Body of pancreas (tissue), 4 donors: Measurements from ENCODE around the gene VWA5B1. TPM values are rescaled to one million over a fixed set of nuclear protein-coding genes. Genes with fewer than 3 reads are reported as not detected.

Source experiments
- ATAC-seq: fragments of 150-250 bp; one replicate; pipeline ENCODE4 v1.9.1; 2016
- DNase-seq, 4 donors: peaks; one replicate each; pipeline ENCODE4 v3.0.0-alpha.2; 2019
- H3K27ac ChIP-seq, 4 donors: fragments of 200-600 bp; sonication (generic); 1 replicate in 3 of 4; 2 replicates in 1 of 4; pipeline versions ENCODE4 v1.5.1 to v1.6.1; 2016 to 2019; ENCODE audit warnings: mild to moderate bottlenecking in 1 of 4, mixed read lengths in 1 of 4, moderate library complexity in 1 of 4
- H3K27me3 ChIP-seq, 2 donors: fragments of 200-600 bp; sonication (generic); one replicate each; pipeline ENCODE4 v1.6.0; 2016; ENCODE audit warnings: mild to moderate bottlenecking in 1 of 2
- H3K36me3 ChIP-seq, 2 donors: fragments of 200-600 bp; sonication (generic); replicated peaks in 1 of 2; 2 replicates each; pipeline ENCODE4 v1.5.1; 2016; ENCODE audit warnings: low read depth in 2 of 2; ENCODE audit not compliant: insufficient read depth in 1 of 2
- H3K4me1 ChIP-seq: fragments of 200-600 bp; sonication (generic); one replicate; pipeline ENCODE4 v1.6.0; 2016
- H3K4me3 ChIP-seq, 2 donors: fragments of 200-600 bp; sonication (generic); 1 replicate in 1 of 2; 2 replicates in 1 of 2; pipeline ENCODE4 v1.5.1; 2016 to 2019
- H3K9me3 ChIP-seq, 3 donors: fragments of 200-600 bp; sonication (generic); 1 replicate in 2 of 3; 2 replicates in 1 of 3; pipeline ENCODE4 v1.5.1; 2016
- POLR2A ChIP-seq, 3 donors: fragments of 450-650 bp; IDR thresholded peaks; one replicate each; pipeline ENCODE4 v1.6.1; 2016; ENCODE audit warnings: antibody characterized with exemption in 3 of 3, mild to moderate bottlenecking in 2 of 3
- WGBS, 2 donors: methylation state at CpG; one replicate each; pipeline ENCODE4 v1.1.5; 2017; 5-methylcytosine and 5-hydroxymethylcytosine counted together
- intact Hi-C: fragments of 100-400 bp; cut with DNase I; formaldehyde crosslinking; loops from one replicate; pipeline ENCODE4 v1.15.1; 2023
- total RNA-seq, 2 donors: library from RNA; depleted of rRNA; stranded (reverse); fragments of >200 nt; gene quantifications; one replicate each; pipeline ENCODE4 v1.1.0, GENCODE V29; 2016
- TF ChIP-seq, protein P1 (sequence below), 7 experiments: fragments of 450-650 bp in 4 of 7; fragments of 200-600 bp in 3 of 7; sonication (generic) in 3 of 7; IDR thresholded peaks; one replicate each; pipeline ENCODE4 v1.5.1; 2016 to 2019; ENCODE audit warnings: antibody characterized with exemption in 7 of 7

VWA5B1 gene
- total RNA-seq, 2 donors from 2014 or later: not detected

DNA sequence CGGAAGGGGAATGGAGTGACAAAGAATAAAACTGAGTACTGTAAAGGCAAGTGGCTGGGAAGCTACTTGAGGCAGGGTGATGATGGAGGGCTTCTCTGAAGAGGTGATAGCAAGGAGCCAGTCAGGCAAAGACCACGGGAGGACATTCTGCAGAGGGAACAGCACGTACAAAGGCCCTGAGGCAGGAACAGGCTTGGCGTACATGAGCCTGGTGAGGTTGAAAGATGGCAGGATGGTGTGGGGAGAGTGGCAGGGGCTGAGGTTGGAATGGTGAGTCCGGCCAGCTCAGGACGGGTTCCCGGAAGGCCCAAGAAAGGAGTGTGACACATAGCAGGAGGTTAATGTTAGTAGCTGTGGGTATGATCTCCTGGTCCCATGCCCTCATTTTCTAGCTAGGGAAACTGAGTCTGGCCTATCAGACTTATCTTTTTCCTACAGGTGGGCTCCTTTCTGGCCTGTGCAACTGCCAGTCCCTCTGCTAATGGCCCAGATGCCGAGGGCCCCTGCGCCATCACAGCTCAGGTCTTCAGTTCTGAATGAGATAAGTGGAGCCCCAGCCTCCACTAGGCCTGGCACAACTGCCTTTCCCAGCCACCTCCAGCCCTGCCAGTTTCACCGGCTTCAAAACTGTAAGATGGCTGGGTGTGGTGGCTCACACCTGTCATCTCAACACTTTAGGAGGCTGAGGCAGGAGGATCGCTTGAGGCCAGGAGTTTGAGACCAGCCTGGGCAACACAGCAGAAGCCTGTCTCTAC, 87.0 kb downstream of the VWA5B1 start:
- 84 to 86% methylated on average over 11 of the region's 11 CpGs for WGBS, 2 donors
- DNase-seq (no peak), ATAC-seq (no peak)
- H3K36me3 ChIP-seq: no peaks in the 10 kb centered on the region
- no peak overlapping the region for H3K27ac ChIP-seq
- intact Hi-C loops: loop anchor here (10.0 kb wide), 1 partner anchor 117 kb away; no protein-coding TSS in a partner anchor
- H3K27me3 ChIP-seq: no peaks in the 10 kb centered on the region
- no peak overlapping the region for H3K4me3 ChIP-seq
- no peaks in the 10 kb centered on the region for H3K4me1 ChIP-seq
- TF ChIP-seq, protein P1, sequence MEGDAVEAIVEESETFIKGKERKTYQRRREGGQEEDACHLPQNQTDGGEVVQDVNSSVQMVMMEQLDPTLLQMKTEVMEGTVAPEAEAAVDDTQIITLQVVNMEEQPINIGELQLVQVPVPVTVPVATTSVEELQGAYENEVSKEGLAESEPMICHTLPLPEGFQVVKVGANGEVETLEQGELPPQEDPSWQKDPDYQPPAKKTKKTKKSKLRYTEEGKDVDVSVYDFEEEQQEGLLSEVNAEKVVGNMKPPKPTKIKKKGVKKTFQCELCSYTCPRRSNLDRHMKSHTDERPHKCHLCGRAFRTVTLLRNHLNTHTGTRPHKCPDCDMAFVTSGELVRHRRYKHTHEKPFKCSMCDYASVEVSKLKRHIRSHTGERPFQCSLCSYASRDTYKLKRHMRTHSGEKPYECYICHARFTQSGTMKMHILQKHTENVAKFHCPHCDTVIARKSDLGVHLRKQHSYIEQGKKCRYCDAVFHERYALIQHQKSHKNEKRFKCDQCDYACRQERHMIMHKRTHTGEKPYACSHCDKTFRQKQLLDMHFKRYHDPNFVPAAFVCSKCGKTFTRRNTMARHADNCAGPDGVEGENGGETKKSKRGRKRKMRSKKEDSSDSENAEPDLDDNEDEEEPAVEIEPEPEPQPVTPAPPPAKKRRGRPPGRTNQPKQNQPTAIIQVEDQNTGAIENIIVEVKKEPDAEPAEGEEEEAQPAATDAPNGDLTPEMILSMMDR (IDR thresholded peaks at IDR 0.05): no peak
- H3K9me3 ChIP-seq: no peaks in the 10 kb centered on the region

DNA sequence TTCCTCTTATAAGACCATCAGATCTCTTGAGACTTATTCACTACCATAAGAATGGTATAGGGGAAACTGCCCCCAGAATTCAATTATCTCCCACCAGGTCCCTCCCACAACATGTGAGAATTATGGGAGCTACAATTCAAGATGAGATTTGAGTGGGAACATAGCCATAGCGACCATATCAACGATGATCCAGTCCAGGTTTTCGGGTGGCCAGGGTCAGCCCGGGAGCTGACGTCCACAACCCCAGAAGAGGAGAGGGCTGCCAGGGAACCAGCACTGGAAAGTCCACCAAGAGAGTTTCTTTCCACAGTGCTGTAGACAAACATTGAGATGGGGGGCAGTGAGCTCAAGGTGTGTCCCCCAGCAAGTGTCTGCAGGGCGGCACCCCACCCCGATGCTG, 88.4 kb downstream of the VWA5B1 start:
- Histone ChIP-seq H3K36me3 (no peaks in the 10 kb centered on the region), H3K4me1 (no peaks in the 10 kb centered on the region), H3K9me3 (no peaks in the 10 kb centered on the region), H3K4me3 (no peak overlapping the region), H3K27ac (no peak overlapping the region), H3K27me3 (no peaks in the 10 kb centered on the region)
- DNase-seq: no peak
- WGBS, 2 donors: 56 to 64% methylated on average over 7 of the region's 7 CpGs
- intact Hi-C loops: loop anchor here (10.0 kb wide), 1 partner anchor 116 kb away; no protein-coding TSS in a partner anchor
- TF ChIP-seq POLR2A (IDR thresholded peaks at IDR 0.05): no peak
- TF ChIP-seq, protein P1 (IDR thresholded peaks at IDR 0.05): no peak
- no peak for ATAC-seq

DNA sequence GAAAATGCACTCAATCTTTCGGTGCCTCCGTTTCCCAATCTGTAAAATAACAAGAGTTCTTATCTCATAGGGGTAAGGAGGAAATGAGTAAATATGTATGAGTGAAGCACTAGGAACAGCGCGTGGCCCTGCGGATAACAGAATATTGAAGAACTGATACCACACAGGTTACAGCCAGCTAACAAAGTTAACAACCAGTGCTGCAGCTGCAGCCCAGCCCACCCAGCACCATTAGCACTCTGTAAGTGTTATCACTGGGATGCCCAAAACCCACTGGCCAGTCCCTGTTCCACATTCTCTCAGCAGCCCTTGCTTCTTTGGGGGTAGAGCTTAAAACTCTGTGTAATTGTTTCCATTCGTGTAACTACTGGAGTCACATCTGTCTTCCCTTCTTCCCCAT, 89.5 kb downstream of the VWA5B1 start:
- no peaks in the 10 kb centered on the region for H3K9me3 ChIP-seq
- DNase-seq (no peak), ATAC-seq (no peak)
- 56 to 74% methylated on average over 6 of the region's 6 CpGs for WGBS, 2 donors
- no peak overlapping the region for H3K27ac ChIP-seq
- H3K36me3 ChIP-seq: no peaks in the 10 kb centered on the region
- no peaks in the 10 kb centered on the region for H3K4me1 ChIP-seq
- H3K27me3 ChIP-seq: no peaks in the 10 kb centered on the region
- H3K4me3 ChIP-seq: no peak overlapping the region
- intact Hi-C loops: no loop called here
- no peak for TF ChIP-seq POLR2A (IDR thresholded peaks at IDR 0.05)
- TF ChIP-seq, protein P1 (IDR thresholded peaks at IDR 0.05): no peak

DNA sequence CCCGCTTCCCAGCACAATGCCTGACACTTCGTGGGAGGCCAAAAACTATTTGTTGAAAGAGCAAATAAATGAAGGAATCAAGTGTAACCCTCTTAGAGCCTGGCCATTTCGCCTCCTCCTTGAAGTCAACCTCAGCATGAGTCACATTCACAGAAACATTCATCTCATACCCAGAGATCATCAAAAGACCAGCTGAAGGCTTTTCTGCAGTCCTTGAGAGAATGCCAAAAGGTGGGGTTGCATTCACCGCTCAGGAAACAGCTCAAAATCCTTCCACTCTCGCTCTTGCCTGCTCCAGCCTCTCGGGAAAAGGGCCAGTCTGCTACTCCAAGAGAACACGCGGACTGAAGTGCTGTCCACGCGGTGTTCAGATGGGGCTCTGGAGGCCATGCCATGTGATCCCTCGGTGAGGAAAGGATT, 90.0 kb downstream of the VWA5B1 start:
- WGBS, 2 donors: 52 to 58% methylated on average over 5 to 11 of the region's 11 CpGs
- H3K27ac ChIP-seq: no peak overlapping the region

More for the DNA sequence above, 90.0 kb downstream of the VWA5B1 start:
- intact Hi-C loops: no loop called here
- Histone ChIP-seq H3K4me3 (no peak overlapping the region), H3K36me3 (no peaks in the 10 kb centered on the region), H3K4me1 (no peaks in the 10 kb centered on the region), H3K9me3 (no peaks in the 10 kb centered on the region), H3K27me3 (no peaks in the 10 kb centered on the region)
- no peak for DNase-seq
- no peak for TF ChIP-seq POLR2A (IDR thresholded peaks at IDR 0.05)
- TF ChIP-seq, protein P1 (IDR thresholded peaks at IDR 0.05): no peak
- no peak for ATAC-seq
